Chondrocyte (in vitro differentiated cells): ENCODE results near the gene DNMT1. TPM values are rescaled to one million over a fixed set of nuclear protein-coding genes. Genes with fewer than 3 reads are reported as not detected.
"Not testable (repeated sequence)": the region's sequence is repeated elsewhere in the genome, so short reads cannot be mapped to it uniquely, and the experiment has no call there.

Source experiments
- DNase-seq: peaks from one replicate; pipeline ENCODE4 v3.0.0; 2021; ENCODE audit warnings: mixed read lengths, low spot score
- H3K27ac Mint-ChIP-seq: one replicate; pipeline ENCODE4 v1.8.0; 2021; ENCODE audit warnings: mild to moderate bottlenecking, moderate library complexity, mixed read lengths; ENCODE audit not compliant: unreplicated experiment
- H3K27me3 Mint-ChIP-seq: 2 replicates; pipeline ENCODE4 v1.8.0; 2021; ENCODE audit warnings: low read depth, mixed read lengths
- H3K36me3 Mint-ChIP-seq: 2 replicates; pipeline ENCODE4 v1.8.0; 2021; ENCODE audit warnings: low read depth, mixed read lengths
- H3K4me1 Mint-ChIP-seq: 2 replicates; pipeline ENCODE4 v1.8.0; 2021; ENCODE audit warnings: low read depth, mild to moderate bottlenecking, mixed read lengths
- H3K4me3 Mint-ChIP-seq: one replicate; pipeline ENCODE4 v1.8.0; 2021; ENCODE audit warnings: mild to moderate bottlenecking, moderate library complexity, mixed read lengths; ENCODE audit not compliant: unreplicated experiment
- H3K9me3 Mint-ChIP-seq: 2 replicates; pipeline ENCODE4 v1.8.0; 2021; ENCODE audit warnings: low read depth, mixed read lengths
- total RNA-seq: library from RNA; stranded (reverse); gene quantifications from 3 replicates; pipeline ENCODE4 v1.2.1, GENCODE V29; 2021
- TF ChIP-seq, protein P1 (sequence below): fragments of 200-600 bp; sonication (generic); IDR thresholded peaks from 2 replicates; pipeline ENCODE4 v1.5.0; 2021; ENCODE audit warnings: antibody characterized with exemption, mild to moderate bottlenecking, moderate library complexity

The DNMT1 gene
- total RNA-seq, 1 donor from 2014 or later, result 47.8 TPM

DNA sequence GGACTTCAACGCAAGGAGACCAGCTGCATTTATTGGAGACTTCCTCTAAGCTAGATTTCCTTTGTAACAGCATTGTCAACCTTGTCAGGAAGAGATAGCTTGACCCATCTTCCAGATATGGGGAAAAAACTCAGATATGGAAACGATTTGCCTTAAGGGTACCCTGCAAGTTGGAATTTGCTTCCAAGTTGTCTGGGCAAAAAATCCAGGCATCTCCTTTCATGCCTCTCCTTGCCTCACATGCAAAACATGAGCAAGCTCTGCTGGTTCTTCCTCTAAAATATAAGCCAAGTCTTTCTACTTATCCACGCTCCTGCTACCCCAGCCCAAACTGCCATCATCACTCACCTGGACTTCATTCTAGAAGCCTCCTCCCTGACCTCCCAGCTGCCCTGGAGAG is 6.4 kb upstream of the DNMT1 start:
- Mint-ChIP-seq H3K27ac (no peak overlapping the region), H3K27me3 (no peaks in the 10 kb centered on the region), H3K4me1 (no peaks in the 10 kb centered on the region), H3K36me3 (no peaks in the 10 kb centered on the region), H3K9me3 (no peaks in the 10 kb centered on the region), H3K4me3 (no peak overlapping the region)
- TF ChIP-seq, protein P1, sequence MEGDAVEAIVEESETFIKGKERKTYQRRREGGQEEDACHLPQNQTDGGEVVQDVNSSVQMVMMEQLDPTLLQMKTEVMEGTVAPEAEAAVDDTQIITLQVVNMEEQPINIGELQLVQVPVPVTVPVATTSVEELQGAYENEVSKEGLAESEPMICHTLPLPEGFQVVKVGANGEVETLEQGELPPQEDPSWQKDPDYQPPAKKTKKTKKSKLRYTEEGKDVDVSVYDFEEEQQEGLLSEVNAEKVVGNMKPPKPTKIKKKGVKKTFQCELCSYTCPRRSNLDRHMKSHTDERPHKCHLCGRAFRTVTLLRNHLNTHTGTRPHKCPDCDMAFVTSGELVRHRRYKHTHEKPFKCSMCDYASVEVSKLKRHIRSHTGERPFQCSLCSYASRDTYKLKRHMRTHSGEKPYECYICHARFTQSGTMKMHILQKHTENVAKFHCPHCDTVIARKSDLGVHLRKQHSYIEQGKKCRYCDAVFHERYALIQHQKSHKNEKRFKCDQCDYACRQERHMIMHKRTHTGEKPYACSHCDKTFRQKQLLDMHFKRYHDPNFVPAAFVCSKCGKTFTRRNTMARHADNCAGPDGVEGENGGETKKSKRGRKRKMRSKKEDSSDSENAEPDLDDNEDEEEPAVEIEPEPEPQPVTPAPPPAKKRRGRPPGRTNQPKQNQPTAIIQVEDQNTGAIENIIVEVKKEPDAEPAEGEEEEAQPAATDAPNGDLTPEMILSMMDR, result no peak
- no peak for DNase-seq

DNA sequence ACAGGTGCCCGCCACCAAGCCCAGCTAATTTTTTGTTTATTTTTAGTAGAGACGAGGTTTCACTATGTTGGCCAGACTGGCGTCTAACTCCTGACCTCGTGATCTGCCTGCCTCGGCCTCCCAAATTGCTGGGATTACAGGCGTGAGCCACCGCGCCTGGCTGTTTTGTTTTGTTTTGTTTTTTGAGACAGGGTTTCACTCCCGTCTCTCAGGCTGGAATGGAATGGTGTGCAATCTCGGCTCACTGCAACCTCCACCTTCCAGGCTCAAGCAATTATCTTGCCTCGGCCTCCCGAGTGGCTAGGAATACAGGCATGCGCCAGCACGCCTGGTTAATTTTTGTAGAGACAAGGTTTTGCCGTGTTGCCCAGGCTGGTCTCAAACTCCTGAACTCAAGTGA is 5.3 kb upstream of the DNMT1 start:
- DNase-seq, H3K27me3 Mint-ChIP-seq, H3K9me3 Mint-ChIP-seq, H3K36me3 Mint-ChIP-seq, H3K4me1 Mint-ChIP-seq, H3K4me3 Mint-ChIP-seq, H3K27ac Mint-ChIP-seq: not testable (repeated sequence)

DNA sequence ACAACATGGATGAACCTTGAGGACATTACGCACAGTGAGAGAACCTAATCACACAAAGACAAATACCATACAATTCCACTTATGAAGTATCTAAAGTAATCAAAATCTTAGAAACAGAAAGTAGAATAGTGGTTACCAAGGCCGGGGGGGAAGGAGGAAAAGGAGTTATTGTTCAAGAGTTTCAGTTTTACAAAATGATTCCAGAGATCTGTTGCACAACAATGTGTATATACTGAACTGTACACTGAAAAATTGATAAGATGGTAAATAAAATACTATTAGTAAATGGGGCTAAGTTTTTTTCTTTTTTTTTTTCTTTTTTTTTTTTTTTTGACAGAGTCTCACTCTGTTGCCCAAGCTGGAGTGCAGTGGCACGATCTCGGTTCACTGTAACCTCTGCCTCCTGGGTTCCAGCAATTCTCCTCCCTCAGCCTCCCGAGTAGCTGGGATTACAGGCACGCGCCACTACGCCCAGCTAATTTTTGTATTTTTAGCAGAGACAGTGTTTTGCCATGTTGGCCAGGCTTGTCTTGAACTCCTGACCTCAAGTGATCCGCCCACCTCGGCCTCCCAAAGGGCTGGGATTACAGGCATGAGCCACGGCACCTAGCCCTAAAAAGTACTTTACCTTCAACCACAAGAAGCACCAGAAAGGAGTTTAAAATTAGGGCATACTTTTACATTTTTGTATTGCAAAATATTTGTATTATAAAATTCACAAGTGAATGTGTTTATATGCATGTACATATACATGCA is 4.3 kb upstream of the DNMT1 start:
- H3K4me1 Mint-ChIP-seq, H3K36me3 Mint-ChIP-seq, H3K27me3 Mint-ChIP-seq, H3K9me3 Mint-ChIP-seq, DNase-seq, H3K4me3 Mint-ChIP-seq, H3K27ac Mint-ChIP-seq: not testable (repeated sequence)

DNA sequence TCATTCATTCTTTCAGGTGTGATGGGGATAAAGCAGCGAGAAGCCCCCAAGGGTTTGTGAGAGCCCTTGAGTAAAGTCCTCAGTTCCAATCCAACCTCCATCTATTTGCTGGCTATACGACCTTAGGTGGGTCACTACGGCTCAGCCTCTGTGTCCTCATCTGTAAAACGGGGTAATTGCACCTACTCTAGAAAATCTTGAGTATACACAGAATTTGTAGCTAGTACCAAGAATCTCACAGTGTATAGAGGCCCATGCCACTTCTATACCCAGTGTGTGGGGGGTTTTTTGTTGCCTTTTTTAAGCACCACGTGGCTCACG is 406 bp upstream of the DNMT1 start:
- DNase-seq, result no peak
- Mint-ChIP-seq H3K4me1 (peaks cover 19% of the 10 kb centered on the region), H3K27ac (peak overlapping the region; percentile 66), H3K4me3 (peak overlapping the region; percentile 83), H3K27me3 (no peaks in the 10 kb centered on the region), H3K9me3 (no peaks in the 10 kb centered on the region), H3K36me3 (no peaks in the 10 kb centered on the region)
- TF ChIP-seq, protein P1, result no peak

DNA sequence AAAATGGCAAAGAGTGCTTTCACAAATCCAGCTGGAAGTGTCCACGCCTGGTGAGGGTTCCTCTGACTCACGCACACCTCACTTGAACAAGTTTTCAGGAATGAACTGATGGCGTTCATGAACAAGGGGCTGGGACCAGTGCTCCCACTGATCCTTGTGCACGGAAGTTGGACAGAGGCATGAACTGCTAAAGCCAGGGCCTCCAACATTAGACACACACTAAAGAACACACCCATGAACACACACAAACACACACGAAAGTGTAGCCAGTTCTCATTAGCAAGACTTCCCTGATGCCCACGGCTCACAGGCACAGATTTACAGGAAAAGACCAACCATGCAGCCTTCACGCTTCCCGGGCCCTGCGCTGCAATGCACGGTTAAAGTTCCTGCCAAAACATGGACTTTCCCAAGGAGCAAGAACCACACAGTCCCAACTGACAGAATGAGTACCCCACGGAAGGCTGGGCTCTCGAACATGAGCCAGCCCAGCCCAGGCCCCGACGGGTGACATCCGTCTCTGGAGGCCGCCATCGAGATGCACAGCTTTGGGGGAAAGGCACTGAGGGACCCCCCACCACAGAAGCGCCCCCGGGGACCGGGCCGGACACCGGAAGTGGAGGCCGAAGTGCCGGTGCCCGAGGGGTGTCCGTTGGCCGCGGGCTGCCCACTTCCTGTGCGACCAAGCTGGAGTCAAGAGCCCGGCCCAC is 808 bp downstream of the DNMT1 start:
- peak overlapping the region; percentile 83 for H3K27ac Mint-ChIP-seq
- TF ChIP-seq, protein P1, result no peak
- H3K36me3 Mint-ChIP-seq, result no peaks in the 10 kb centered on the region
- peaks cover 19% of the 10 kb centered on the region for H3K4me1 Mint-ChIP-seq
- no peaks in the 10 kb centered on the region for H3K9me3 Mint-ChIP-seq
- H3K27me3 Mint-ChIP-seq, result no peaks in the 10 kb centered on the region
- DNase-seq, result peak; percentile 93
- H3K4me3 Mint-ChIP-seq, result peak overlapping the region; percentile 83

DNA sequence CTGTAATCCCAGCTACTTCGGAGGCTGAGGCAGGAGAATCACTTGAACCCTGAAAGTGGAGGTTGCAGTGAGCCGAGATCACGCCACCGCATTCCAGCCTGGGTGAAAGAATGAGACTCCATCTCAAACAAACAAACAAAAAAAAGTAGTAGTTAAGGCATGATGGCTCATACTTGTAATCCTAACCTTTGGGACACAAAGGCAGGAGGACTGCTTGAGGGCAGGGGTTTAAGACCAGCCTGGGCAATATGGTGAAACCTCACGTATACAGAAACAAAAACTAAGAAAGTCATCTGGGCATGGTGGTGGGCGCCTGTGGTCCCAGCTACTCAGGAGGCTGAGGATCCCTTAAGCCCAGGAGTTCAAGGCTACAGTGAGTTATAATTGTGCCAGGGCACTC is 1.8 kb downstream of the DNMT1 start:
- Mint-ChIP-seq H3K36me3 (no peaks in the 10 kb centered on the region), H3K27me3 (no peaks in the 10 kb centered on the region), H3K9me3 (no peaks in the 10 kb centered on the region), H3K4me1 (peaks cover 22% of the 10 kb centered on the region), H3K4me3 (no peak overlapping the region), H3K27ac (no peak overlapping the region)
- no peak for DNase-seq
- TF ChIP-seq, protein P1, result no peak
